SK-N-SH (cell line): ENCODE data around the gene PARP2. TPM values are rescaled to one million over a fixed set of nuclear protein-coding genes. Genes with fewer than 3 reads are reported as not detected.

ENCODE experiments used
- CTCF ChIA-PET: fragments of 300-600, 350-600 bp; formaldehyde crosslinking; extraction: SDS; loops from one replicate; lab custom pipeline; 2021; lab: Yijun Ruan, JAX
- POLR2A ChIA-PET: fragments of 350-600 bp; sonication (Branson Sonifier 250); formaldehyde crosslinking; extraction: SDS; loops from one replicate; lab custom pipeline; 2020; ENCODE audit warnings: antibody characterized with exemption, inconsistent platforms; lab: Yijun Ruan, JAX
- DNase-seq: peaks from one replicate; pipeline ENCODE4 v3.0.0; 2012
- H2AFZ ChIP-seq: fragments of 200-600 bp; sonication (generic); 2 replicates; pipeline ENCODE4 v1.8.1; 2016; ENCODE audit warnings: antibody characterized with exemption, mild to moderate bottlenecking, low read depth
- H3F3A ChIP-seq: fragments of 200-600 bp; sonication (generic); replicated peaks from 2 replicates; pipeline ENCODE3; 2016; ENCODE audit warnings: antibody characterized with exemption, mild to moderate bottlenecking; ENCODE audit not compliant: insufficient read depth
- H3K27ac ChIP-seq, 2 experiments: fragments of 200-500 bp in 1 of 2; fragments of 200-600 bp in 1 of 2; sonication (Bioruptor generic) in 1 of 2; sonication (generic), shearing (Covaris generic) in 1 of 2; 2 replicates each; pipeline versions ENCODE4 v1.5.1 to v1.6.1; 2014 to 2016; ENCODE audit warnings: low read depth in 2 of 2, inconsistent platforms in 1 of 2, low read length in 1 of 2, mild to moderate bottlenecking in 1 of 2, mixed read lengths in 1 of 2
- H3K27me3 ChIP-seq: fragments of 200-600 bp; sonication (generic), shearing (Covaris generic); 2 replicates; pipeline ENCODE4 v1.6.1; 2016; ENCODE audit warnings: mixed run types; ENCODE audit not compliant: insufficient read depth
- H3K36me3 ChIP-seq, 2 experiments: fragments of 200-500 bp in 1 of 2; fragments of 200-600 bp in 1 of 2; sonication (Bioruptor generic) in 1 of 2; sonication (generic) in 1 of 2; replicated peaks in 1 of 2; 2 replicates each; pipeline versions ENCODE3 to v1.5.1; 2014 to 2016; ENCODE audit warnings: low read length in 1 of 2, mild to moderate bottlenecking in 1 of 2; ENCODE audit not compliant: insufficient read depth in 2 of 2, control insufficient read depth in 1 of 2
- H3K4me1 ChIP-seq, 2 experiments: fragments of 200-500 bp in 1 of 2; fragments of 200-600 bp in 1 of 2; sonication (Bioruptor generic) in 1 of 2; sonication (generic), shearing (Covaris generic) in 1 of 2; 2 replicates each; pipeline versions ENCODE4 v1.5.1 to v1.6.1; 2014 to 2016; ENCODE audit warnings: low read depth in 1 of 2, low read length in 1 of 2, mixed run types in 1 of 2; ENCODE audit not compliant: insufficient read depth in 2 of 2, control insufficient read depth in 1 of 2
- H3K4me2 ChIP-seq: fragments of 200-600 bp; sonication (generic), shearing (Covaris generic); 2 replicates; pipeline ENCODE4 v1.6.1; 2017; ENCODE audit warnings: mixed run types
- H3K4me3 ChIP-seq, 2 experiments: fragments of 200-500 bp in 1 of 2; fragments of 200-600 bp in 1 of 2; sonication (Bioruptor generic) in 1 of 2; sonication (generic), shearing (Covaris generic) in 1 of 2; 2 replicates each; pipeline versions ENCODE4 v1.5.1 to v1.8.1; 2014 to 2016; ENCODE audit warnings: low read depth in 2 of 2, inconsistent platforms in 1 of 2, low read length in 1 of 2, mild to moderate bottlenecking in 1 of 2, mixed read lengths in 1 of 2, moderate library complexity in 1 of 2
- H3K79me2 ChIP-seq: fragments of 200-600 bp; sonication (generic); 2 replicates; pipeline ENCODE4 v1.8.1; 2017; ENCODE audit warnings: mild to moderate bottlenecking; ENCODE audit not compliant: insufficient read depth
- H3K9ac ChIP-seq: fragments of 200-600 bp; sonication (generic); 2 replicates; pipeline ENCODE4 v1.6.1; 2017; ENCODE audit warnings: mixed run types
- H3K9me2 ChIP-seq: fragments of 200-600 bp; sonication (generic); 2 replicates; pipeline ENCODE4 v1.6.1; 2017; ENCODE audit warnings: mixed run types
- H3K9me3 ChIP-seq: fragments of 200-600 bp; sonication (generic); 2 replicates; pipeline ENCODE4 v1.6.1; 2017; ENCODE audit warnings: mixed run types, mild to moderate bottlenecking, moderate library complexity
- H4K20me1 ChIP-seq: fragments of 200-600 bp; sonication (generic); 2 replicates; pipeline ENCODE4 v1.6.1; 2017; ENCODE audit warnings: mild to moderate bottlenecking, mixed run types; ENCODE audit not compliant: insufficient read depth
- ELF1 ChIP-seq: IDR thresholded peaks from 2 replicates; pipeline ENCODE4 v1.4.0; 2012
- EZH2phosphoT487 ChIP-seq: fragments of 200-600 bp; sonication (generic); IDR thresholded peaks from 2 replicates; pipeline ENCODE4 v1.6.1; 2017; ENCODE audit warnings: low read depth, mixed run types, mild to moderate bottlenecking, antibody characterized with exemption, moderate library complexity, borderline replicate concordance
- GATA2 ChIP-seq: sonication (generic); formaldehyde crosslinking; IDR thresholded peaks from 2 replicates; pipeline ENCODE4 v1.5.0; 2020; ENCODE audit warnings: mild to moderate bottlenecking, missing genetic modification reagents
- IRF3 ChIP-seq: fragments of 150-350 bp; IDR thresholded peaks from 2 replicates; pipeline ENCODE4 v1.6.1; 2016; ENCODE audit warnings: mild to moderate bottlenecking, low read depth, low read length
- MAX ChIP-seq: IDR thresholded peaks from 2 replicates; pipeline ENCODE4 v1.4.0; 2012; ENCODE audit warnings: low read depth
- MEF2A ChIP-seq: IDR thresholded peaks from 2 replicates; pipeline ENCODE4 v1.4.0; 2012; ENCODE audit warnings: low read depth, borderline replicate concordance
- NFIC ChIP-seq: IDR thresholded peaks from 2 replicates; pipeline ENCODE4 v1.4.0; 2012; ENCODE audit warnings: borderline replicate concordance
- RAD21 ChIP-seq: IDR thresholded peaks from 2 replicates; pipeline ENCODE4 v1.6.1; 2012; ENCODE audit warnings: mild to moderate bottlenecking, low read length
- RXRA ChIP-seq: IDR thresholded peaks from 2 replicates; pipeline ENCODE4 v1.4.0; 2012; ENCODE audit warnings: low read depth, mild to moderate bottlenecking, borderline replicate concordance
- TEAD4 ChIP-seq: IDR thresholded peaks from 2 replicates; pipeline ENCODE4 v1.4.0; 2012; ENCODE audit warnings: mild to moderate bottlenecking, borderline replicate concordance; ENCODE audit not compliant: insufficient read depth
- WGBS: methylation state at CpG from one replicate; pipeline ENCODE4 v1.1.6; 2017; ENCODE audit warnings: low lambda C conversion rate; 5-methylcytosine and 5-hydroxymethylcytosine counted together
- polyA plus RNA-seq, 3 experiments: library from polyadenylated mRNA; depleted of rRNA; stranded (reverse); fragments of >200 nt; gene quantifications; 2 replicates each; pipeline ENCODE4 v1.2.3, GENCODE V29; 2012

Gene PARP2
- polyA plus RNA-seq, 1 of the 3 experiments (the other 2 are of a cell fraction): 23.3 TPM

- TF ChIP-seq MAX (no peak), MEF2A (no peak), NFIC (no peak), IRF3 (no peak), RAD21 (no peak), EZH2phosphoT487 (no peak)
These were observed 1.9 kb downstream of the PARP2 start (continued) for GRCh38 chr14:20345366-20345765.

GRCh38 chr14:20346713-20347112 is 3.3 kb downstream of the PARP2 start:
- WGBS: 96% methylated on average over 1 of the region's 1 CpG
- ChIA-PET POLR2A (no interaction called here), CTCF (no interaction called here)
- peaks cover 20% of the 10 kb centered on the region for H3K79me2 ChIP-seq
- H2AFZ ChIP-seq: no peak overlapping the region
- H3K27me3 ChIP-seq: no peaks in the 10 kb centered on the region
- peaks cover 15 to 42% of the 10 kb centered on the region in 2 experiments for H3K36me3 ChIP-seq
- no peak overlapping the region for H3K4me3 ChIP-seq
- H3K27ac ChIP-seq: no peak overlapping the region
- H3K4me2 ChIP-seq: no peak overlapping the region
- no peak for TF ChIP-seq GATA2
- TF ChIP-seq TEAD4: no peak
- no peak for DNase-seq
- H3K9me3 ChIP-seq: no peaks in the 10 kb centered on the region
- no peaks in the 10 kb centered on the region for H3K4me1 ChIP-seq
- H3K9ac ChIP-seq: no peak overlapping the region
- H3F3A ChIP-seq: peaks cover 29% of the 10 kb centered on the region
- no peaks in the 10 kb centered on the region for H4K20me1 ChIP-seq
- no peaks in the 10 kb centered on the region for H3K9me2 ChIP-seq

GRCh38 chr14:20347747-20348146 is 4.3 kb downstream of the PARP2 start:
- no peak overlapping the region for H3K4me3 ChIP-seq
- H3K27ac ChIP-seq: no peak overlapping the region
- H3K36me3 ChIP-seq: peaks cover 19 to 53% of the 10 kb centered on the region in 2 experiments
- no peak overlapping the region for H2AFZ ChIP-seq
- no peak overlapping the region for H3K9ac ChIP-seq
- peaks cover 18% of the 10 kb centered on the region for H3F3A ChIP-seq
- H3K79me2 ChIP-seq: peaks cover 20% of the 10 kb centered on the region
- H3K27me3 ChIP-seq: no peaks in the 10 kb centered on the region
- ChIA-PET CTCF (no interaction called here), POLR2A (no interaction called here)
- H3K9me2 ChIP-seq: no peaks in the 10 kb centered on the region
- H3K4me1 ChIP-seq: no peaks in the 10 kb centered on the region
- TF ChIP-seq RXRA (no peak), GATA2 (no peak), ELF1 (no peak)
- DNase-seq: no peak
- 100% methylated on average over 3 of the region's 3 CpGs for WGBS
- no peaks in the 10 kb centered on the region for H3K9me3 ChIP-seq
- no peaks in the 10 kb centered on the region for H4K20me1 ChIP-seq
- no peak overlapping the region for H3K4me2 ChIP-seq
